Astrocyte of the spinal cord (primary cell): ENCODE measurements around the gene CAPN9.

ENCODE experiments used
- DNase-seq: peaks from one replicate; pipeline ENCODE4 v3.0.0; 2011; ENCODE audit warnings: low read depth, low spot score
- H3K4me3 ChIP-seq: 2 replicates; pipeline ENCODE4 v1.5.1; 2011; ENCODE audit warnings: low read depth, mild to moderate bottlenecking, low read length, moderate library complexity
- in situ Hi-C: cut with HindIII; loops from 2 replicates; pipeline ENCODE4 v1.10.0; 2017; ENCODE audit warnings: low sequenced_read_pairs
- TF ChIP-seq, protein P1 (sequence below): IDR thresholded peaks from 2 replicates; pipeline ENCODE4 v1.5.1; 2012; ENCODE audit warnings: low read depth, mild to moderate bottlenecking, low read length, inconsistent platforms

The CAPN9 gene

DNA sequence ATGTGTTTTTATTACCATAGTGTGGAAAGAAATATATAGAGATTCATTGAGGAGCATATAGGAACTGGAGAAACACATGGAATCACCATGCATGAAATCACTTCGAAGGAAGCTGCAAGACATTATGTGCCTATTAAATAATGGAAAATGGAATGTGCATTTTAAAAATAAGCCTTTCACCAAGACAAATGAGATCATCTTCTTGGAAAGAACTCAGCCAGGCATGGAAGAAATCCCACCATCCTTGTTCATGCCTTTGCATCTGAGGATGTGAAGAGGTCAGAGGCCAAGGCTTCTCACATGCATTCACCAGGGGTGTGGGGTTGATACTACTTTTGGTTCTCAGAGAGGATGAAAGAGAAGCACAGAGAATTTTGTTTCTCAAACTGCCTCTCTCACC lies 71.2 kb downstream of the CAPN9 start:
- DNase-seq = no peak
- H3K4me3 ChIP-seq = no peak overlapping the region
- TF ChIP-seq, protein P1, sequence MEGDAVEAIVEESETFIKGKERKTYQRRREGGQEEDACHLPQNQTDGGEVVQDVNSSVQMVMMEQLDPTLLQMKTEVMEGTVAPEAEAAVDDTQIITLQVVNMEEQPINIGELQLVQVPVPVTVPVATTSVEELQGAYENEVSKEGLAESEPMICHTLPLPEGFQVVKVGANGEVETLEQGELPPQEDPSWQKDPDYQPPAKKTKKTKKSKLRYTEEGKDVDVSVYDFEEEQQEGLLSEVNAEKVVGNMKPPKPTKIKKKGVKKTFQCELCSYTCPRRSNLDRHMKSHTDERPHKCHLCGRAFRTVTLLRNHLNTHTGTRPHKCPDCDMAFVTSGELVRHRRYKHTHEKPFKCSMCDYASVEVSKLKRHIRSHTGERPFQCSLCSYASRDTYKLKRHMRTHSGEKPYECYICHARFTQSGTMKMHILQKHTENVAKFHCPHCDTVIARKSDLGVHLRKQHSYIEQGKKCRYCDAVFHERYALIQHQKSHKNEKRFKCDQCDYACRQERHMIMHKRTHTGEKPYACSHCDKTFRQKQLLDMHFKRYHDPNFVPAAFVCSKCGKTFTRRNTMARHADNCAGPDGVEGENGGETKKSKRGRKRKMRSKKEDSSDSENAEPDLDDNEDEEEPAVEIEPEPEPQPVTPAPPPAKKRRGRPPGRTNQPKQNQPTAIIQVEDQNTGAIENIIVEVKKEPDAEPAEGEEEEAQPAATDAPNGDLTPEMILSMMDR = no peak
- in situ Hi-C loops = no loop called here

DNA sequence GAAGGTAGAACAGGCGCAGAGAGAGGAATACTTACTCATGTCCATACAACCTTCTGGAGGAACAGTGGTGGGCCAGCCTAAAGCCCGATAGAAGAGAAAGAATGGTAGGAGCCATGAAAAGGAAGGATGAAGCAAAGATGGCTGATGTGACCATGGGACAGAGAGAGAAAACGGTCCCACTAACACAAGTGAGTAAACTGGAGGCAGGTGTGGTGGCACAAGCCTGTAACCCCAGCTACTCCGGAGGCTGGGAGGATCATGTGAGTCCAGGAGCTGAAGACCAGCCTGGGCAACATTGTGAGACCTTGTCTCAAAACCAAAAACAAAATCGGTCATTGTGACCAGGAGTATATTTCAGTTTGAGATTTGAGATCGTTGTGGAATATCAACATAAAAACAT lies 71.7 kb downstream of the CAPN9 start:
- no peak overlapping the region for H3K4me3 ChIP-seq
- in situ Hi-C loops = no loop called here
- no peak for DNase-seq
- TF ChIP-seq, protein P1 = no peak

DNA sequence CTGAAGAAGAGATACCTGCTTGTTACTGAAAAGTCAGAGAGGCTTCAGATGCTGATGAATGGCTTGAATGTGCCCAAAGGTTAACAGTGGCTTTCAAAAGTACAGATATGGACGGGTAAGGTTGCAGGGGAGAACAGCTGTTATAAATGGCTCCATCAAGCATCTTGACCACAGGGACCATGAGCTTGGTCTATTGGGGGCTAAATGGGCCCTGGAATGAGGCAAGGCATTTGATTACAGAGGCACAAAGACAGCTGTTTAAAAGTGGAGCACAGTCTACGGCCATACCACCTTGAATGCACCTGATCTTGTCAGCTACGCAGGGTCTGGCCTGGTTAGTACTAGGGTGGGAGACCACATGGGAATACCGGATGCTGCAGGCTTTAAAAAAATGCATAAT lies 72.8 kb downstream of the CAPN9 start:
- in situ Hi-C loops = no loop called here
- H3K4me3 ChIP-seq = no peak overlapping the region
- no peak for DNase-seq
- TF ChIP-seq, protein P1 = no peak

DNA sequence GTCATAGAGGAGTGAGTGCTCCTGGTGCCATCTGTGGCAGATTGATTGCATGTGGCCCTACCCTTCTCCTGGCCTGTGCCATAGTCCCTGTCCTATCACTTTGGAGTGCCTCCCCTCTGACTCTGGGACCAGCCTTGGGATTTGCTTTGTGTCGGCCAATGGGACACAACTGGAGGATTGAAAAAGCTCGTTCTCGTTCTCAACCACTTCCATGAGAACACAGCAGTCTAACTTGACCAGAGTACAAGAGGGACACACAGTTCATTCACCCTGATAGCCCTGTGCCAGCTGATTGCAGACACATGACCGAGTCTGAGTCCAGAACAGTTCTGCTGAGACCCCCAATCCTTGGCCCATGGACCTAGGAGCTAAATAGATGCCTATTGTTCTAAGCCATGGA lies 73.4 kb downstream of the CAPN9 start:
- in situ Hi-C loops = no loop called here
- H3K4me3 ChIP-seq = no peak overlapping the region
- DNase-seq = no peak
- TF ChIP-seq, protein P1 = no peak

DNA sequence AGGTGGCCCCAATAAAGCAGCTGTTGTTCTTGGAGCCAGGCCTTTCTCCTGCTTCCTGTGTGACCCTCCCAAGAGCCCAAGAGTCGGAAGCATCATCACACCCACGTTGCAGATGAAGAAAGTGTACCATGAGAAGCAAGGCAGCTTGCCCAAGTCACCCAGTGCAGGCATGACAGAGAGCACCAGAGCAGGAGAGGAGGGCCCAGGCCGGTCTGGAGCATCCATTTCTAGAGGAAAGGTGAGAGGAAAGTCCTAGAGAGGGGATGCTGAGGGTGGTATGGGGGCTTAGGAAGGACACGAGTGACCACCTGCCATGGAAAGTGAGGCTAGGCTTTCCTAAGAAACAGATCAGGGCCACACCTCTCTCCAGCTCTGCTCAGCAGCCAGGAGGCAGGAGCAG lies 74.2 kb downstream of the CAPN9 start:
- H3K4me3 ChIP-seq = no peak overlapping the region
- in situ Hi-C loops = no loop called here
- DNase-seq = no peak
- TF ChIP-seq, protein P1 = no peak

GRCh38 chr1:230822092-230822581 lies 74.9 kb downstream of the CAPN9 start:
- in situ Hi-C loops = no loop called here
- H3K4me3 ChIP-seq = no peak overlapping the region
- no peak for DNase-seq
- TF ChIP-seq, protein P1 = no peak

DNA sequence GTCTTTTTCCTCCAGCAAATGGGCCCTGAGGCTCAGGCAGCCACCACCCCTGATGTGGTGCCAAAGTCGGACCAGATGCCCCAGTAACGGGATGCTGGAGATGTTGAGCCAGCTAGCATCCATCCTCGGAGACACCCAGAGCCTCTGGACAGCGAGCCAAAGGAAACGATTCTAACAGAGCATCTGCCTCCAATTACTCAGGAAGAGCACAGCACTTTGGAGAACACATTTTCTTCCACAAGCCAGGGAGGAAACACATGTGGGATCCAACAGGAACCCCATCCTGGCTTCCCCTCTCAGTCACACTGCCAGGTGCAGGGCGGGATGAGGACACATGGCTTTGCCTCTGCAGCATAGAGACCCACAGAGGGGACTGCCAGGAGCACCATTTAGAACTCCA lies 76.2 kb downstream of the CAPN9 start:
- H3K4me3 ChIP-seq = no peak overlapping the region
- in situ Hi-C loops = no loop called here
- TF ChIP-seq, protein P1 = no peak
- DNase-seq = no peak
